Measurements from ENCODE around the gene SPTLC1.
A peak's percentile ranks its signal among the peaks of the same experiment; 100 is the strongest.

Gene SPTLC1

DNA sequence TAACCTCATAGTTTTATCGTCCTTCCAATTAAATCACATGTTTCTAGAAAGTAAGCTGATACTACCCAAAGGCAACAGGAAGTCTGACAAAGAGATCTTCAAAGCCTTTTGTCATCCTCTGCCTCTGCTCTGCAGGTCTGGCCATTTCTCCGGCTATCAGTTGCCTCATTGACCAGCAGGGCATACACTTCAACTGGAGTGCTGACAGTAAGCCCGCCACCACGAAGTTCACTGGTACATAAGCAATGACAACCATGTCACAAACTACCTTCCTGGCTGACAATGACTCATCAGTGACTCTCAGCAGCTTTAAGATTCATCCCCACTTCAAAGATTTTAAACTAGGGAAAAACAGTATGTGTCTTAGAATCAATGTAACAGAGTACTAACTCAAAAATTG, 20.6 kb downstream of the SPTLC1 start:
- peak; percentile 20 for DNase-seq (ENCODE audit: low read depth)

DNA sequence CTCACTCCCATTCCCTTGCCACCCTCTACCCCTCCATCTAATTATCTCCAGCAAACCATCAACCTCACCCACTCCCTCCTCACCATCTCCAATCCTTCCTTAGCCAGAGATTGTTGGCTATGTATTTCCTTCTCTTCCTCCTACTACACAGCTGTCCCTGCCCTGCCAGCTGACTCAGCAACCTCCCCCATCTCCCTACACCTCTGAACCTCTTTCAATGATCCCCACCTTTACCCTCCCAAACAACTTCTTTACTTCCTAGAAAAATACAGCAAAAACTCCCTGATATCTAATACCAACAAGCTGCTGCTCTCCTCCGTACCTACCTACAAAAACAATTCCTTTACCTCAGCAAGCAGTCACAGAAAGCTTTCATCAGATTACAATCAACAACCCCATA, 37.3 kb downstream of the SPTLC1 start:
- DNase-seq (ENCODE audit: low read depth) = no peak

DNA sequence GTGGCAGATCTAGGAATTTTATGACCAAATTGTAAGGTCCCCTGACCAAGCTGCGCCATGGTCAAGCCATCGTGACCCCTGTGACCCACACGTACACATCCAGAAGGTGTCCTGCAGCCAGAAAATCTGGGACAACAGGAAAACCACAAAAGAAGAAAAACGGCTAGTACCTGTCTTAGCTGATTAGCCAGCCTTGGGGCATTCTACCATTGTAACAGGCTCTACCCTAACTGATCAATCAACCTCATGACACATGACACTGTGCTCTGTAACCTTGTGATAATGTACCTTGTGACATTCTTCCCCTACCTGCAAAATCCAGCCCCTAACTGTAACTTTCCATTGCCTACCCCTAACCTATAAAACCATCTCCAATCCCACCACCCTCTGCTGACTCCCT, 43.6 kb downstream of the SPTLC1 start:
- no peak for DNase-seq (ENCODE audit: low read depth)

DNA sequence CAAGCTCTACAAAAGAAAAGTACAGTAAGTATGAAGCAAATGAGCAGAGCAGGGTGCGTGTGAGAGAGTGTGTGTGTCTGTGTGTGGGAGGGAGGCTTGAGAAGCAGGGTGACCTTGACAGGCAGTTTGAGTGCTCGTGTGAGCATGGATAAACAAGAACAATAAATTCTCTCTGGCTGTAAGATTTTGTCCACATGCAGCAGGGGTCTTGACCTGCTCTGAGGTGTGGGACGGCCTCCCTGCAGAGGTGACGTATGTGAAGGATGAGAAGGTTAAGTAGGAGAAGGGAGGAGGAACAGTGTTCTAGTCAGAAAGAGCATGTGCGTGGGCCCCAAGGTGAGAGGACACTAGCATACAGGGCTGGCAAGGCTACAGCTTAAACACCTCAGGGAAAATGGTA, 49.0 kb downstream of the SPTLC1 start:
- DNase-seq (ENCODE audit: low read depth) = no peak

DNA sequence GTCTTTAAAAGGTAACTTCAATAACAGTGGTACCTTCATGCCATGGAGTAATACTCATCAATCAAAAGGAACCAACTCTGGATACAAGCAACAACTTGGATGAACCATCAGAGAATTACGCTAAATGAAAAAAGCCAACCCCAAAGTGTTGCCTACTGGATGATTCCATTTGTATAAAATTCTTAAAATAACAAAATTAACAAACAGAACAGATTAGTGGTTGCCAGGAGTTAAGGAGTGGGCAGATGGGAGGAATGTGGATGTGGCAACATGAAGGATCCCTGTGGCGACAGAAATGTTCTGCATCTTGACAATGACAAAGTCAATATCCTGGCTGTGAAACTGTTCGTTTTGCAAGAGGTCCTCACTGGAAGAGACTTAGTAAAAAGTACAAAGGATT, 50.5 kb downstream of the SPTLC1 start:
- DNase-seq (ENCODE audit: low read depth) = no peak

DNA sequence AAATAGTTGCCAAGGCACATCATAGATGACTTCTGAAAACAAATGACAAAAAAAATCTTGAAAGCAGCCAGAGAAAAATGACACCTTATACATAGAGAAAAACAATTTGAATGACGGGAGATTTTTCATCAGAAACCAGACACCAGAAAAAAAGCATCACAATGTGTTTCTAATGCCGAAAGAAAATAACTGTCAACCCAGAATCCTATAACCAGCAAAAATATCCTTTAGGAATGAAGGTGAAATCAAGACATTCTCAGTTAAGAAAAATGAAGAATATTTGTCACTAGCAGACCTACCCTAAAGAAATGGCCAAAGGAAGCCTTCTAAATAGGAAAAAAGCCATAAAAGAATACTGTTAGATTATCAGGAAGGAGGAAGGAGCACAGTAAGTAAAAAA, 54.0 kb downstream of the SPTLC1 start:
- DNase-seq (ENCODE audit: low read depth) = no peak

DNA sequence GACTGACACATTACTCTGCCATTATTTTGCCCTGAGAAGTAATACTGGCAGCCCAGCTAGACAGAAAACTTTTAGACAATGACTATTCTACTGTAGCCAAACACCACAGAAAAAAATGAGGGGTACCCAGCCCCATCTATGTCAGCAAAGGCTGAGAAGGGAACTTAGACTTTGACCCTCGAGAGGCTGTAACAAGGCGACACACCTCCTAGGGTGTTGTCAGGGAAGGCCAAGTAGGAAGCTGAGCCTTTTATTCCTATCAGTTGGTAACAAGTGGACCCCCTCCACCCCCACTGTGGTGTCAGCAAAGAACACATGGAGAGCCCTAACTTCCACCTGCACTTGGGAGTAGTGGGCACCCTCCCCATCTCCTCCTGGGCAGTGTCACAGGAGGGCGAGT, 55.6 kb downstream of the SPTLC1 start:
- no peak for DNase-seq (ENCODE audit: low read depth)

DNA sequence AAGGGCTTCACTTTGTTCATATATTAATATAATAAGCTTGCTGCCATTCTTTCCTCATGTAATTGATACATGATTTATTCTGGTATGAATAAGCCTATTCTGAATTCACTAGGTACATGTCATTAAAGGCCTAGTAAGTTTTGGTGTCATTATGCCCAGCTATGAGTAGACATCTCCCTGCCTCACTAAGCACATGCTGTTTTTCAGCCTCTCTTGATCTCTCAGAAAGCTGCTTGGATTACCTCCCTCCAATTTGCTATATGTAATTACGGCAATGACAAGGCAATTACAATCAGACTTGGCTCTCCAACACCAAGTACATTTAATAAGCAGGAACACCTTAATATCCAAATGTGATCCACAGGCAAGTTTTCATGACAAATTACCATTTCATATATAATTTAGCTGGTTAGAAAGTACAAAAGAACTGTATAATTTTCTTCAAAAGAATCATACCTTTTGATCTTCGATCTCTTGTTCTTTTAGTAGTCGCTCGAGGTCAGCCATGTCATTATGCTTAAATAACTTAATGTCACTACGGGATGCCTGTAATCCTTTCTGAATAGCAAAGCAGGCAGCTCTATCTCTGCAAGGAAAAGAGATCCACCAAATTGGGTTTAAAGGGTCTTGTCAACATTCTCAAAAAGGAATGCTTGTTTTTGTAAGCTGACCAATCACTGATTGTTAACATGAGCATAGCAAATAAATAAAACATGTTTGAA, 56.3 kb downstream of the SPTLC1 start:
- DNase-seq (ENCODE audit: low read depth) = no peak

DNA sequence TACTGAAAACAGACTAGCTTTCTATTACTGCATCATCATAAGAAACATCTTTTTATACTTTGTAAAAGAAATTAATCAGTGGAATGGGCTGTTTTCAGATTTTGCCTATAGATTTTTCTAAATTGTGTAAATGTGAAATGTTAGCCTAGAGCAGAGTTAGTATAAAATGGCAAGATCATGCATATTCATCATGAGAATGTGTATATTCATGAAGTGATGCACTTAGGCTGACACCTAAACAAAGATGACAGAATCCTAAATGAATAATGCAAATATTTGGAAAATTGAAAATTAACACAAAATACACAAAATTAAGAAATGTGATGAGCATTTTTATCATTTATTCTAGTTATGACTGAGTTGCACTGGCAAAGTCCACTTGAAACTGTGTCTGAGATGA, 57.2 kb downstream of the SPTLC1 start:
- no peak for DNase-seq (ENCODE audit: low read depth)

DNA sequence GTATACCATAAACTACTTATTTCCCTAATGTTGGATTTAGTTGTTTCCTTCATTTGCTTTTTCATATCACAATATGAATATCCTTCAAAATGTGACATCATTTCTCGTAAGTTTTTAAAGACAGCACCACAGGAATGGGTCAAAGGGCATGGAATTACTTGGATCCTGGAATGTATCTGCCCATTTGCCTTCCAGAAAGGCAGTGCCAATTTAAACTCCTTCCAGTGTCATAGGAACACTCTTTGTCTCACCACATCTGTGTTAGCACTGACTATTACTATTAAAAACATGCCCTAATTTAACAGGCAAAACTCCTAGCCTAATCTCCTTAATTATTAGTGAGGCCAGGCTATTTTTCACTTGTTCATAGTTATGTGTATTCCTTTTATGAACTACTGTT, 58.0 kb downstream of the SPTLC1 start:
- DNase-seq (ENCODE audit: low read depth) = no peak

DNA sequence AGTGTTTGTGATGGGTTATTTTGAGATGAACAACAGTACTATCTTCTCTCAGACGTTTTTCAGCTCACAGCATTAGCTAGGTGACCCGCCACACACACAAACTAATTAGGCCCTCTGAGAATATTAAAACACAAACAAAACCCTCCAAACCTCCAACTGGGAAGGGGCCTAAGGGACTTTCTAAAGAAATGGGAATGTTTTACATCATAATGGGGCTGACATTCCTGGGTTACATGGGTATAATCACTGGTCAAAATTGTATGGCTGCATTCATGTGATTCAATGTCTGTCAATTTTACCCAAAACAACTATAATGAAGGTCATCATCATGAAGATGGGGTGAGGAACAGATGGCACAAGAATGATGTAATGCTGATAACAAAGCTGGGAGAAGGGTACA, 59.6 kb downstream of the SPTLC1 start:
- DNase-seq (ENCODE audit: low read depth) = no peak

DNA sequence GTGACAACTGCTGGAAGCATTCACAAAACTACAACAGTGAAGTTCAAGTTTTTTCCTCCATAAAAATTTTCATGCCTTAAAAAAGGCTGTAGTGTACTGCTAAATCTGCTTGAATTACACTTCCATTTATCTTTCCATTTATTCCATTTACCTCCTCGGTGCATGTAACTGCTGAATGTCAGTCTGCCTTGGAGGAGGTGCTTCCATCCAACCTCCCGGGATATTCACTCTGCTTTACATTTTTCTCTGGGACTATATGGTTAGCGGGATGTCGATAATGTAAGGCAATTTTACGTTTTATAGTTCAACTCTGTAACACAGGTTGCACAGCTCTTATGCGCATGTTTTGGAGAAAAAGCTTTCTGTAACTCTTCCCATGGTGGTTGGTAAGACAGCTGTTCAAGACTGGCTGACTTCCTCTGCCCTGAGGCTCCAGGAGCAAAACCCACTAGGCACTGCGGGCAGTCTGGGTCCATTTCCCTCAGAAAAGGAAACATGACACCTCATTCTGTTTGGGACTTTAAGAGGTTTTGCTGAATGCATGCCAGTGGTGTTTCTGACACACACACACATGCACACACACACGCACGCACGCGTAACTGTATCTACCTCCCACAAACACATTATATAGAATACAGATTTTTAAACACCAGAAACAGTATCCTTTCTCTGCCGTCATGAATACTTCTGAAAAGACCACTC, 66.1 kb downstream of the SPTLC1 start:
- no peak for DNase-seq (ENCODE audit: low read depth)

DNA sequence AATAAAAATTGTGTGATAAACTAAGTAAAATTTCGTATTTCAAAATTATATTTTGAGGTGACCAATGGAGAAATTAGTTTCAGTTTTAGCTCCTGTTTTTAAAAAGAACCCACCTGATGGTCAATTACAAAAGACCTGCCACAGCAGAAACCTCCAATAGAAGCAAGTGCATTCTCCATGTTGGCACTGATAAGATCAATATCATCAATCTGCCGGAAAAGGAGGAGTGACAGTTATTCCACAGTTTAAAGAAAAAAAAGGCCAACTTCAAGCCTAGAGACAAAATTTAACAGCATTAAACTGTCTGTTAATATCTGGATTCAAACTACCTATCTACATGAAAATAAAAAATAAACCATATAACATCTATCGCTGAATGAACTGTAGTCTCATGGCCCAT, 67.7 kb downstream of the SPTLC1 start:
- DNase-seq (ENCODE audit: low read depth) = no peak

DNA sequence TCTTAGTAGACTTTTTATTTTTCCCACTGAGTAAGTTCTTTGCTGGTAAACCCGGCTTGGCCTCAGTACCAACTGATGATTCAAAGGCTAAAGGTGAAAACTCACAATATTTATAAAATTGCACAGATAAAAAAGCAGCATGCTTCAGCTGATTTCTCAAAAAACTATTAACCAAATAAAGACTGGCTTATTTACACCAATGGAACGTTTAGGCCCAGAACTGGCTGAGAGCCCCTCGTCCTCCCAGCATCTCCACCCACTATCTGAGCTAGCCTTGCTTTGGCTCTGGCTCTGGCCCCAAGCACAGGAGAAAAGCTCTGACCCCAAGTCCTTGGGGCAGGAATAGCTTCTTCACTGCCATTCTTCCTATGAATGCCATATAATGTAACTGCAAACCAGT, 68.5 kb downstream of the SPTLC1 start:
- DNase-seq (ENCODE audit: low read depth) = no peak

DNA sequence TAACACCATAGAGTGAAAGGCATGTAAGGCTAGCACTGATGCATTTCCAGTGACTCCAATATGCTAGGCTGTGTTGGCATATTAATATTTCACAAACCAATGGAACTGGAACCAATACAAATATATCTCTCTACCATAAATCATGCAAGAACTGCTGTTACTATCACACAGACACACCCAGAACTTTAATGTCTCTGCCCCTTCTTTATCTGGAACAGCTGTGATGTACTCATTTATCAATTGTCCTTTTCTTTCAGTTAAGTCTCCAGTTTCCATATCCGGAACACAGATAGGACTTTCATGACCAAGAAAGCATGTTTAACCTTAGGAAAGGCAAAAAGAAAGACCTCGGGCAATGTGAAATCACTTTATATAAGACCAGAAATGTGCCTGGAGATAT, 70.3 kb downstream of the SPTLC1 start:
- no peak for DNase-seq (ENCODE audit: low read depth)

DNA sequence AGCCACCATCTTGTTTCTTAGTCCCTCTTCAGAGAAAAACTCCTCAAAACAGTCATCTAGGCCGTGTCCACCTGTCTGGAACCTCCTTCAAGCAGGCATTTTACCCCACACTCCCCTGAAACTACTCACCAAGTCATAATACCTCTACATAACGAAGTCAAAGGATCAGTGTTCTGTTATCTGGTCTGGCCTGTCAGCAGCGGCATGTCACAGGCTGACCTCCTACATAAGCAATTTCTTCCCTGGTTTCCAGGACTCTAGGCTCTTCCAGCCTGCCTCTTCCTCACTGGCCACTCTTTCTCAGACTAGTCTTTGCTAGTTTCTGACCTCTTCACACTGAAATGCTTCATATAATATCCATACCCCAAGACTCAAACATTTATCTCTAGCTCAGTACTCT, 72.2 kb downstream of the SPTLC1 start:
- DNase-seq (ENCODE audit: low read depth) = no peak

DNA sequence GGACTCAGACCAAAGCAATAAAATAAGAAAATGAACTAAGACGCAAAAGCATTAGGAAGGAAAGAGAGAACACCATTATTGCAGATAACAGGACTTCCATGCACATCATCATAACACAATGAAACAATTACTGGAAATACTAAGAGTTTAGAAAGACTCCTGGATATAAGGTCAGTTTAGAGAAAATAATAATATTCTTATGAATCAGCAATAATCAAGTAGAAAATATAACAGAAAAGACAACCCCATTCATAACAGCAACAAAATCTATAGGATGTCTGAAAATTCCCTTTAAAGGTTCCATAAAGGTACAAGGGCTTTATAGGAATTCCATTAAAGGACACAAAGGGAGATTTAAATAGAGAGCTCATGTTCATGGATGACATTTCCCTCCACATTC, 73.0 kb downstream of the SPTLC1 start:
- DNase-seq (ENCODE audit: low read depth) = no peak

DNA sequence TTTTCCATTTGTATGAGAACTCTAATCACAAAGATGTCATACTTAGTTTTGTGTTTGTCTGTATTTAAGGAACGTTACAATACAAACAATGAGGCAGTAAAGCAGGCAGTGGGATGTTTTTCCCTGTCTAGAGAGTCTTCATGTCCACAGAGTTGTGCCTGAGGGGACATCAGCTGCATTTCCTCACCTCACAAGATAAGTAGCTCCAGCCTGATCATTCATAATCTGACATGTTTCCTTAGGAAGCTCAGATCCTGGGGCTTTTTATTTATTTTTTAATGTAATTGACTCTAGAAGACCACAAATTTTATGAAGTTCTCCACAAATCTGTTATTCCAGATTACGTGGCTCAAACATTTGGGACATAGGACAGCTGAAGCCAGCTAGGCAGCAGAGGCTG, 78.5 kb downstream of the SPTLC1 start:
- DNase-seq (ENCODE audit: low read depth) = no peak

DNA sequence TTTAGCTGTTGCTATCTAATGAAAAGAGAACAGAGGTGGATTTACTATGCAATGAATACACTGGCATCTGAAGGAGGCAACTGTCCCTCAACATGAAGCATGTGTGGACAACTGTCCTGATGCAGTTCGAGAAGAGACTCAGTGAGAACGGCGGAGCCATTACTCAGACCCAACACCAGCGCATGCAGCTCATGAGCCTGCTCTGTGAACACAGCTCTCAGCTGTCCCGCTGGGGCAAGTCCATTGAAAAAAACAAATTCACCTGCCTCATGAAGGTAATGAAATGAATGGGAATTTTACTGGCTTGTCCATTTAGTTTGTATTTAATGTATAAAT, 78.8 kb downstream of the SPTLC1 start:
- DNase-seq (ENCODE audit: low read depth) = no peak

DNA sequence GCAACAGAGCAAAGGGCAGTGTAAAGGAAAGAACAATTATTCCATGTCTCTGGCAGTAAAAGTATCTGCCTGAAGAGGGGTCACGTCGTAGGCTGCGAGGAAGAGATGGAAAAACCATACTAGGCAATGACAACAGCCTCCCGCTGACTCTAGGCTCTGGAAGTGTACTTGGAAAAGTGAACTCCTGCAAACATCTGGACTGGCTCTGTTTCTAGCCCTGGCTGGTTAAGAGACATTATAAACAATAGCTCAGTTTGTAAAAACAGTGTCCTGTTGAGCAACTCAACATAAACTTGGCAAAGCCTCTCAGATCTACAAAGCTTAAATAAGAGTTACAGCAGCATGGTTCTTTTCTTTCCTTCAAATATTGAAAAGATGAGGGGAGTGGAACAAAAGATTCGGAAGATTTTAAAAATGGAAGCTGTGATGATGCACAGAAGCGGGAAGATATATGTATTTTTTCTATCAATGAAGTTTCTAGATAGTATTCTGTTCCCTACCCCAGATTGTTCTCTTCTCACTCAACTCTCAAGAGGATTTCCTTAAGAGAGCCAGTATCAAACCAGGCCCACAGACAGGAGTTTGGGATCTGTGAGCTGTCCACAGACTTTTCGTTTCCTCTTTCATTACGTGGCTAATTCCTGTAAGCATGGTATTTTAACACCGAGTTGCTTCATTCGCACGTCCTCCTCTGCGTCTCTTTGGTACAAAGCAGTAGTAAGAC, 79.4 kb downstream of the SPTLC1 start:
- no peak for DNase-seq (ENCODE audit: low read depth)

DNA sequence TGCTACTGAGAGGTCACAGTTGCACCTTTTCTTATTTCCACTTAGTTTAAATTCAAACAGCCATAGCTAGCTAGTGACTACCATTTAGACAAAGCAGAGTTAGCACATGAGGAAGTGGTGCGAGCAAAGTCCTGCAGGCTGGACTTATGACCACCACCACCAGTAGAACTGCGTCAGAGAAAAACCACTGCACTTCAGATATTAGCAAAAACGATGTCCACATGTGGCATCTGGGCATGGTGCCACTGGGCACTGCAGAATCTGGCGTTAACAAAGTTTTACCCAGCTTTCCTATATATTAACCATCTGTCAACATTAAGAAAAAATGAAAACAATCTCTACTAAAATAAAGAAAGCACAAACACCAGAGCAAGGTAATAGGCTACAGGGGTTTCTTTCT, 80.1 kb downstream of the SPTLC1 start:
- no peak for DNase-seq (ENCODE audit: low read depth)

DNA sequence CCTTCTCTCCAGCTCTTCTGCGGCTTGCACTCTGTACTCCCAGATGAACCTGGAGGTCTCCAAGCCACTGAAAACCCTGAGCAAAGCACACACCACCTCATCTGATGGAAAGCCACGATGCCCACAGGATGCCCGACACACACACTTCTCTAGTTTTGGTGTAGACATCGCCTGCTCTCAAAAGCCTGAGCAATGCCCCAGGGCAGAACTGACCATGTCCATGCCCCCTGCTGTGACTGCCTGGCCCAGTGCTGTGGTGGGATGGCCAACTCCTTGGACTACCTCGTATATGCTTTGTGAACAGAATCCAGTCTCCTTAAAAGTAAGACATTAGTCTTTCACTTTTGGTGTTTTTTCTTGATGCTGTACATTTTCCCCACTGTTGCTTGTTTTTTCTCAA, 81.2 kb downstream of the SPTLC1 start:
- no peak for DNase-seq (ENCODE audit: low read depth)

DNA sequence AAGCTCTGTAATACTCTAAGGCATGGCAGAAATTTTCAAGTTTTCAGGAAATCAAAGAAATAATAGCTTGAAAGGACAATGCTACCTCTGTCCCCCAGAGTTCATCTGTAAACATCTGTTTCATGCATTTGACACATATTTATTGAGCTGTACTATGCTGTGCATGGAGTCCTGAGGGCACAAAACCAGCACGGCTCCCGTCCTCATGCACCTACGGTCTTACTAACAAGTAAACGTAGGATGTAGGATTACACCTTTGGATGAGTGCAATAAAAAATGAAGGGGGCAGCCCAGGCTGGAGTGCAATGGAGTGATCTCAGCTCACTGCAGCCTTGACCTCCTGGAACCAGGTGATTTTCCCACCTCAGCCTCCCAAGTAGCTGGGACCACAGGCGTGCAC, 81.9 kb downstream of the SPTLC1 start:
- no peak for DNase-seq (ENCODE audit: low read depth)

DNA sequence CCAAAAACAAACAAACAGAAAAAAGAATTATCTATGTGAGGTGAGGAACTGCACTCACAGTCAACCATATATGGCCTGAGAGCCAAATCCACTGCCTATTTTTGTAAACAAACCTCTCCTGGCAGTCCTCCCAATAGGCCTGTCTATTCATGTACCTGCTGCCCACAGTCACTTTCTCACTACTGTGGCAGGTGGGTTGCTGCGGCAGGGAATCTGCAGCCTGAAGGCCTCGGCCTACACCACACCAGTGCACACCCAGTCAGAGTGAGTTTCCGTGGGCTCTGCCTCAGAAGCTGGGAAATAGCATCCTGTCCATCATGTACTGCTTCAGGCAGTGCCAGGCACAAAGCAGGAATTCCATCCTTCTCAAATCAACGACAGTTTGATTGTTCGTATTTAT, 82.3 kb downstream of the SPTLC1 start:
- DNase-seq (ENCODE audit: low read depth) = no peak
